IPS DF 6.9 (cell line): ENCODE measurements around the gene WNT2.

Source experiments
- DNase-seq: peaks from one replicate; pipeline ENCODE4 v3.0.0-alpha.2; 2013; ENCODE audit warnings: low read depth, low spot score
- H3K27ac ChIP-seq: one replicate; pipeline ENCODE4 v1.5.1; 2013; ENCODE audit warnings: low read length, control low read depth
- H3K27me3 ChIP-seq: 2 replicates; pipeline ENCODE4 v1.6.1; 2013; ENCODE audit warnings: mild to moderate bottlenecking, low read length; ENCODE audit not compliant: control insufficient read depth, insufficient read depth
- H3K36me3 ChIP-seq: 2 replicates; pipeline ENCODE4 v1.6.1; 2013; ENCODE audit warnings: low read length; ENCODE audit not compliant: control insufficient read depth, insufficient read depth
- H3K4me1 ChIP-seq: 2 replicates; pipeline ENCODE4 v1.6.1; 2013; ENCODE audit warnings: low read length; ENCODE audit not compliant: control insufficient read depth, insufficient read depth
- H3K4me3 ChIP-seq: 2 replicates; pipeline ENCODE4 v1.5.1; 2013; ENCODE audit warnings: mild to moderate bottlenecking, low read length
- H3K9me3 ChIP-seq: 2 replicates; pipeline ENCODE4 v1.6.1; 2013; ENCODE audit warnings: low read length, inconsistent platforms; ENCODE audit not compliant: control insufficient read depth, insufficient read depth
- WGBS: extraction: QIAGEN DNeasy Blood & Tissue Kit; methylation state at CpG from one replicate; pipeline ENCODE4 v1.1.7; 2013; ENCODE audit warnings: mixed read lengths, missing lambda C conversion rate; ENCODE audit not compliant: insufficient read length, insufficient coverage; 5-methylcytosine and 5-hydroxymethylcytosine counted together

The WNT2 gene

GRCh38 chr7:117322741-117323304, at the start of gene WNT2:
Gene WNT2 (minus strand): TSS chr7:117323058. CDS start chr7:117322989, 69 bp downstream.
- no peaks in the 10 kb centered on the region for H3K36me3 ChIP-seq
- H3K4me1 ChIP-seq, result no peaks in the 10 kb centered on the region
- no peak for DNase-seq
- H3K27ac ChIP-seq, result no peak within 1 kb of the TSS
- no CpG with 5 or more reads among the region's 60 CpGs for WGBS
- peaks cover 65% of the 10 kb centered on the region for H3K27me3 ChIP-seq
- peak within 1 kb of the TSS; percentile 42; the same call in 1 of the 2 replicates for H3K4me3 ChIP-seq
- H3K9me3 ChIP-seq, result no peaks in the 10 kb centered on the region

DNA sequence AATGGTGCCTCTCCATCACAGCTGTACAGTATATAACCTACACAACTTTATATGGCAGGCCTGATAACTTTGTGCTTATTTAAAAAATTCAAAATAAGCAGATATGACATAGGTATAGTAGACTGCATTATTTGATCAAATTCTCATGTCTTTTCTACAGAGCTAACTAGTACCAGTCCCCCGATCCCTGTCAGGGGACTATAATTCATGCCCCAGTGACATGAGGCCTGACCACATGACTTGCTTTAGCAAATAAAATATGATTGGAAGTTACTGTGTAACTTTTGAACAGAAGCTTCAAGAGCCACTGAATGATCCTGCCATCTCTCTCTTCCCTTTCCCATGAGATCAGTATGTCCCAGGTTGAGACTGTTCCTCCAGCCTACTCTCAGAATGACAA, 49.2 kb upstream of the WNT2 start:
- Histone ChIP-seq H3K4me3 (no peak overlapping the region), H3K27ac (no peak overlapping the region), H3K27me3 (no peaks in the 10 kb centered on the region), H3K9me3 (no peaks in the 10 kb centered on the region), H3K36me3 (no peaks in the 10 kb centered on the region), H3K4me1 (no peaks in the 10 kb centered on the region)
- DNase-seq, result no peak
- no CpG with 5 or more reads among the region's 1 CpG for WGBS

- no peak for DNase-seq
- H3K27me3 ChIP-seq, result no peaks in the 10 kb centered on the region
- no peaks in the 10 kb centered on the region for H3K9me3 ChIP-seq
- no peak overlapping the region for H3K4me3 ChIP-seq
- H3K4me1 ChIP-seq, result no peaks in the 10 kb centered on the region
- no peak overlapping the region for H3K27ac ChIP-seq
- no peaks in the 10 kb centered on the region for H3K36me3 ChIP-seq
Observed at GRCh38 chr7:117364339-117365080, 41.7 kb upstream of the WNT2 start.

GRCh38 chr7:117362294-117362888, 39.5 kb upstream of the WNT2 start:
- H3K27ac ChIP-seq, result no peak overlapping the region
- H3K27me3 ChIP-seq, result no peaks in the 10 kb centered on the region

DNA sequence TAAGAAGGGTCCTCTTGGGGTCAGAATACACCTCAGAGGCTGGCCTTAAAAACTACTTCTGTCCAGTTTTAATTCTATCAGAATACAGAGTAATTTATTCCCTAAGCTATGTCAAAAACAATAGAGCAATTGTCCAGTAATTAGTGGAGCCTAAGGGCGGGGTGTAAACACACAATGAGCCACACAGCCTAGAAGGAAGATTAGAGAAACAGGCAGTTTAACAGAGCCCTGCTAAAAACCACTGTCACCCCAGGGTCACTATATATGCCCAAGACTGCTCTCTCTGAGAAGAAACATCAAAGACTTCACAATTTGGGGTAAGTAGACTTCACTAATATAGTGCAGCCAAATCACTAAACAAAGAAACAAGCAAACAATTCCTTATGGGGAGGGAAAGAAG, 27.2 kb upstream of the WNT2 start:
- H3K27me3 ChIP-seq, result no peaks in the 10 kb centered on the region
- no CpG with 5 or more reads among the region's 1 CpG for WGBS
- H3K9me3 ChIP-seq, result no peaks in the 10 kb centered on the region
- H3K4me3 ChIP-seq, result no peak overlapping the region
- H3K27ac ChIP-seq, result no peak overlapping the region
- peaks cover 3% of the 10 kb centered on the region for H3K4me1 ChIP-seq
- H3K36me3 ChIP-seq, result no peaks in the 10 kb centered on the region
- no peak for DNase-seq

More at GRCh38 chr7:117362294-117362888, 39.5 kb upstream of the WNT2 start:
- no peak for DNase-seq
- H3K36me3 ChIP-seq, result no peaks in the 10 kb centered on the region
- no peaks in the 10 kb centered on the region for H3K9me3 ChIP-seq
- H3K4me1 ChIP-seq, result no peaks in the 10 kb centered on the region
- H3K4me3 ChIP-seq, result no peak overlapping the region

GRCh38 chr7:117349570-117349969, 26.7 kb upstream of the WNT2 start:
- no peak for DNase-seq
- WGBS, result no CpG with 5 or more reads among the region's 2 CpGs
- Histone ChIP-seq H3K4me3 (no peak overlapping the region), H3K27me3 (no peaks in the 10 kb centered on the region), H3K4me1 (peaks cover 3% of the 10 kb centered on the region), H3K9me3 (no peaks in the 10 kb centered on the region), H3K27ac (no peak overlapping the region), H3K36me3 (no peaks in the 10 kb centered on the region)

- peaks cover 3% of the 10 kb centered on the region for H3K4me1 ChIP-seq
- no peak overlapping the region for H3K27ac ChIP-seq
- H3K36me3 ChIP-seq, result no peaks in the 10 kb centered on the region
- DNase-seq, result no peak
- no peaks in the 10 kb centered on the region for H3K27me3 ChIP-seq
- no peak overlapping the region for H3K4me3 ChIP-seq
- no peaks in the 10 kb centered on the region for H3K9me3 ChIP-seq
- WGBS, result no CpG with 5 or more reads among the region's 7 CpGs
Observed at GRCh38 chr7:117347962-117348672, 25.3 kb upstream of the WNT2 start.

- WGBS, result no CpG with 5 or more reads among the region's 6 CpGs
- H3K9me3 ChIP-seq, result no peaks in the 10 kb centered on the region
- H3K4me3 ChIP-seq, result no peak overlapping the region; the same call in 1 of the 2 replicates
Observed at GRCh38 chr7:117347480-117347879, 24.6 kb upstream of the WNT2 start.

DNA sequence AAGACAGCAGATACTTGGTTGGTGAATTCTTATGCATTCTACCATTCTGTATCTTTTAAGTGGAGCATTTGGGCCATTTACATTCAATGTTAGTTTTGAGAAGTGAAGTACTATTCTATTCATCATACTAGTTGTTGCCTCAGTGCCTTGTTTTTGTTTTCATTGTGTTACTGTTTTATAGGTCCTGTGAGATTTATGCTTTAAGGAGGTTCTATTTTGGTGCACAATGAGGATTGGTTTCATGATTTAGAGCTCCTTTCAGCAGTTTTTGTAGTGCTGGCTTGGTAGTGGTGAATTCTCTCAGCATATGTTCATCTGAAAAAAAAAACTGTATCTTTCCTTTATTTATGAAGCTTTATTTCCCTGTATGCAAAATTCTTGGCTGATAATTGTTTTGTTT, 23.3 kb upstream of the WNT2 start:
- no peaks in the 10 kb centered on the region for H3K27me3 ChIP-seq
- H3K36me3 ChIP-seq, result no peaks in the 10 kb centered on the region
- no peak for DNase-seq
- H3K4me1 ChIP-seq, result no peaks in the 10 kb centered on the region
- H3K9me3 ChIP-seq, result no peaks in the 10 kb centered on the region
- H3K4me3 ChIP-seq, result no peak overlapping the region
- no peak overlapping the region for H3K27ac ChIP-seq

More at GRCh38 chr7:117347480-117347879, 24.6 kb upstream of the WNT2 start:
- DNase-seq, result no peak
- H3K27me3 ChIP-seq, result no peaks in the 10 kb centered on the region
- no peaks in the 10 kb centered on the region for H3K36me3 ChIP-seq
- H3K4me1 ChIP-seq, result peaks cover 3% of the 10 kb centered on the region
- H3K27ac ChIP-seq, result no peak overlapping the region

DNA sequence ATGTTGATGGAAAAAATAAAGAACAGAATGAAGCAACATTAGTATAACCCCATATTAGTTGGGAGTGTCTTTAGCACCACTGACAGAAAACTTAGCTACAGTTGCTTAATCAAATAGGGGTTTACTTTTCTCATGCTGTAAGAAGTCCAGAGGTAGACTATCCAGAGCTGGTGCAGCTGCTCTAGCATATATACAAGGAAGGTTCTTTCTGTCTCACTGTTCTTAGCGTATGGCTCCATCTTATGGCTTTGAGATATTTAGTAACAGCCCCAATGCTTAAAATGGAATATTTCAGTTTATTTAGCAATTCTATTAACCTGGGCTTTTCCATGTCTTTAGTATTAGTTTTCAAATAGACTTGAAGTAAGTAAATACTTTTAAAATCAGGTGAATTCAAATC, 15.2 kb upstream of the WNT2 start:
- Histone ChIP-seq H3K27me3 (no peaks in the 10 kb centered on the region), H3K4me3 (no peak overlapping the region), H3K9me3 (no peaks in the 10 kb centered on the region), H3K36me3 (no peaks in the 10 kb centered on the region), H3K27ac (no peak overlapping the region), H3K4me1 (no peaks in the 10 kb centered on the region)
- WGBS, result no CpG with 5 or more reads among the region's 1 CpG
- no peak for DNase-seq
